GM23248 (cell line): ENCODE data around the gene CLDN7. TPM values are rescaled to one million over a fixed set of nuclear protein-coding genes. Genes with fewer than 3 reads are reported as not detected.

Experiments
- DNase-seq: peaks from one replicate; pipeline ENCODE4 v3.0.0-alpha.2; 2015
- H2AFZ ChIP-seq: fragments of 200-600 bp; sonication (generic); 2 replicates; pipeline ENCODE4 v1.6.1; 2016; ENCODE audit warnings: antibody characterized with exemption
- H3F3A ChIP-seq: fragments of 200-600 bp; sonication (generic); 2 replicates; pipeline ENCODE4 v1.6.1; 2016; ENCODE audit warnings: mild to moderate bottlenecking, antibody characterized with exemption, mixed run types; ENCODE audit not compliant: insufficient read depth
- H3K27ac ChIP-seq: fragments of 200-600 bp; sonication (generic); 2 replicates; pipeline ENCODE4 v1.5.1; 2016; ENCODE audit warnings: mild to moderate bottlenecking
- H3K27me3 ChIP-seq: fragments of 200-600 bp; sonication (generic); replicated peaks from 2 replicates; pipeline ENCODE4 v1.6.1; 2016; ENCODE audit warnings: mild to moderate bottlenecking; ENCODE audit not compliant: insufficient read depth
- H3K36me3 ChIP-seq: fragments of 200-600 bp; sonication (generic); 2 replicates; pipeline ENCODE4 v1.6.1; 2016; ENCODE audit warnings: low read depth, mild to moderate bottlenecking
- H3K4me1 ChIP-seq: fragments of 200-600 bp; sonication (generic); 2 replicates; pipeline ENCODE4 v1.6.1; 2016; ENCODE audit warnings: mild to moderate bottlenecking; ENCODE audit not compliant: insufficient read depth
- H3K4me2 ChIP-seq: fragments of 200-600 bp; sonication (generic); one replicate; pipeline ENCODE4 v1.6.1; 2016; ENCODE audit warnings: mild to moderate bottlenecking; ENCODE audit not compliant: unreplicated experiment
- H3K4me3 ChIP-seq: fragments of 200-600 bp; sonication (generic); 2 replicates; pipeline ENCODE4 v1.5.1; 2016; ENCODE audit warnings: mild to moderate bottlenecking
- H3K79me2 ChIP-seq: fragments of 200-600 bp; sonication (generic); 2 replicates; pipeline ENCODE4 v1.6.1; 2016; ENCODE audit warnings: mild to moderate bottlenecking; ENCODE audit not compliant: insufficient read depth
- H3K9ac ChIP-seq: fragments of 200-600 bp; sonication (generic); 2 replicates; pipeline ENCODE4 v1.6.1; 2016; ENCODE audit warnings: mild to moderate bottlenecking
- H3K9me2 ChIP-seq: fragments of 200-600 bp; sonication (generic); 2 replicates; pipeline ENCODE4 v1.6.1; 2016; ENCODE audit warnings: mixed run types, mild to moderate bottlenecking, moderate library complexity; ENCODE audit not compliant: insufficient read depth
- H3K9me3 ChIP-seq: fragments of 200-600 bp; sonication (generic); one replicate; pipeline ENCODE4 v1.6.1; 2017; ENCODE audit warnings: low read depth
- H4K20me1 ChIP-seq: fragments of 200-600 bp; sonication (generic); 2 replicates; pipeline ENCODE4 v1.6.0; 2016; ENCODE audit not compliant: insufficient read depth
- EZH2 ChIP-seq: fragments of 200-600 bp; sonication (generic); IDR thresholded peaks from 2 replicates; pipeline ENCODE4 v1.6.1; 2018; ENCODE audit warnings: antibody characterized with exemption, mild to moderate bottlenecking; ENCODE audit not compliant: insufficient read depth, poor library complexity, severe bottlenecking
- EZH2phosphoT487 ChIP-seq: fragments of 200-600 bp; sonication (generic); IDR thresholded peaks from 2 replicates; pipeline ENCODE4 v1.6.1; 2018; ENCODE audit warnings: antibody characterized with exemption, moderate library complexity, mild to moderate bottlenecking, low read depth; ENCODE audit not compliant: insufficient read depth
- WGBS, 2 experiments: methylation state at CpG; one replicate each; pipeline ENCODE4 v1.1.6; 2015 to 2017; ENCODE audit warnings: low lambda C conversion rate in 2 of 2, low coverage in 1 of 2; ENCODE audit errors: missing lambda C conversion rate in 2 of 2; 5-methylcytosine and 5-hydroxymethylcytosine counted together
- in situ Hi-C: fragments of 300-500 bp; cut with MboI; formaldehyde crosslinking; loops from 2 replicates; pipeline ENCODE4 v1.15.0; 2020
- polyA plus RNA-seq: library from polyadenylated mRNA; unstranded; fragments of >200 nt; fragmentation: Nextera tagmentation; extraction: Ambion mirVana; gene quantifications from 2 replicates; pipeline ENCODE4 v1.2.1, GENCODE V29; 2016
- total RNA-seq: library from RNA; depleted of rRNA; stranded (reverse); fragments of >200 nt; shearing (Covaris generic); gene quantifications from 2 replicates; pipeline ENCODE4 v1.2.3, GENCODE V29; 2014; rRNA removed

CLDN7 gene
- total RNA-seq (4.5 and 5.4 TPM in 2 replicates), polyA plus RNA-seq (1.7 and 2.3 TPM in 2 replicates)

- no peak for DNase-seq
- Histone ChIP-seq H3K4me1 (peaks cover 19% of the 10 kb centered on the region), H3K9me2 (no peaks in the 10 kb centered on the region), H3K9me3 (no peaks in the 10 kb centered on the region), H3K27me3 (no peaks in the 10 kb centered on the region), H4K20me1 (no peaks in the 10 kb centered on the region), H3F3A (peaks cover 26% of the 10 kb centered on the region), H3K27ac (no peak within 1 kb of the TSS), H3K9ac (peak within 1 kb of the TSS; percentile 75), H2AFZ (peak within 1 kb of the TSS; percentile 85), H3K4me3 (peak within 1 kb of the TSS; percentile 65), H3K36me3 (peaks cover 7% of the 10 kb centered on the region; the same call in 1 of the 2 replicates), H3K4me2 (peak within 1 kb of the TSS; percentile 84), H3K79me2 (no peaks in the 10 kb centered on the region)
- WGBS, 2 experiments, result 13 to 14% methylated on average over 31 to 63 of the region's 64 CpGs
- TF ChIP-seq EZH2phosphoT487 (no peak), EZH2 (no peak)
- in situ Hi-C loops, result no loop called here
These were observed at the start of gene CLDN7 for GRCh38 chr17:7262192-7262934. TSS of gene CLDN7 (minus strand) at chr17:7262478. CDS start at chr17:7262043, 435 bp downstream.

GRCh38 chr17:7311110-7311705 lies 48.9 kb upstream of the CLDN7 start:
- Histone ChIP-seq H3F3A (peaks cover 68% of the 10 kb centered on the region), H3K4me1 (peaks cover 45% of the 10 kb centered on the region), H4K20me1 (peaks cover 22% of the 10 kb centered on the region), H3K4me2 (peak overlapping the region; percentile 12), H3K9me2 (no peaks in the 10 kb centered on the region), H3K4me3 (0 out of 2 replicates have a peak overlapping the region, but pooled peaks have one; percentile 91), H3K9ac (peak overlapping the region; percentile 21; the same call in 1 of the 2 replicates), H3K79me2 (peaks cover 74% of the 10 kb centered on the region), H3K9me3 (no peaks in the 10 kb centered on the region), H3K27ac (0 out of 2 replicates have a peak overlapping the region, but pooled peaks have one; percentile 14), H2AFZ (no peak overlapping the region), H3K27me3 (no peaks in the 10 kb centered on the region), H3K36me3 (peaks cover 42% of the 10 kb centered on the region)
- in situ Hi-C loops, result no loop called here
- WGBS, 2 experiments, result 69 to 70% methylated on average over 7 of the region's 7 CpGs
- DNase-seq, result no peak
- TF ChIP-seq EZH2 (no peak), EZH2phosphoT487 (no peak)

GRCh38 chr17:7309628-7310027 lies 47.4 kb upstream of the CLDN7 start:
- no peak for DNase-seq
- no peak overlapping the region for H2AFZ ChIP-seq
- in situ Hi-C loops, result no loop called here
- peaks cover 42% of the 10 kb centered on the region for H3K36me3 ChIP-seq
- H3K9ac ChIP-seq, result peak overlapping the region; percentile 98
- H3F3A ChIP-seq, result peaks cover 66% of the 10 kb centered on the region
- H3K27ac ChIP-seq, result peak overlapping the region; percentile 96
- no peaks in the 10 kb centered on the region for H3K9me3 ChIP-seq
- H3K4me1 ChIP-seq, result peaks cover 45% of the 10 kb centered on the region
- 82 to 84% methylated on average over 12 of the region's 12 CpGs for WGBS, 2 experiments
- peaks cover 72% of the 10 kb centered on the region for H3K79me2 ChIP-seq
- H3K27me3 ChIP-seq, result no peaks in the 10 kb centered on the region
- H4K20me1 ChIP-seq, result peaks cover 22% of the 10 kb centered on the region
- no peaks in the 10 kb centered on the region for H3K9me2 ChIP-seq
- peak overlapping the region; percentile 98 for H3K4me2 ChIP-seq
- TF ChIP-seq EZH2 (no peak), EZH2phosphoT487 (no peak)
- H3K4me3 ChIP-seq, result peak overlapping the region; percentile 91

- Histone ChIP-seq H3K27me3 (no peaks in the 10 kb centered on the region), H3K9me3 (no peaks in the 10 kb centered on the region), H3K27ac (peak overlapping the region; percentile 96), H3K9me2 (no peaks in the 10 kb centered on the region), H2AFZ (no peak overlapping the region), H3K4me2 (peak overlapping the region; percentile 98), H3K9ac (peak overlapping the region; percentile 98), H3K36me3 (peaks cover 42% of the 10 kb centered on the region), H3K4me1 (peaks cover 38% of the 10 kb centered on the region), H3K4me3 (peak overlapping the region; percentile 91), H3K79me2 (peaks cover 64% of the 10 kb centered on the region), H3F3A (peaks cover 58% of the 10 kb centered on the region), H4K20me1 (peaks cover 22% of the 10 kb centered on the region)
- DNase-seq, result peak; percentile 94
- WGBS, 2 experiments, result 1% methylated on average over 13 to 14 of the region's 14 CpGs
- no peak for TF ChIP-seq EZH2
- no peak for TF ChIP-seq EZH2phosphoT487
- in situ Hi-C loops, result no loop called here
These were observed 46.6 kb upstream of the CLDN7 start for GRCh38 chr17:7308625-7309433.
